Urothelium cell line (cell line): ENCODE data around the gene UQCC5.

Experiments
- DNase-seq: peaks from one replicate; pipeline ENCODE4 v3.0.0; 2011; ENCODE audit warnings: low spot score, mixed read lengths
- FAIRE-seq: peaks from 2 replicates; lab custom pipeline; 2011; peaks lifted over from hg19 to GRCh38; lab: Jason Lieb, UNC

UQCC5 gene

GRCh38 chr3:52503788-52504424 is 32.5 kb upstream of the UQCC5 start:
- DNase-seq (no peak), FAIRE-seq (no peak)

GRCh38 chr3:52504977-52505376 is 31.4 kb upstream of the UQCC5 start:
- no peak for FAIRE-seq
- DNase-seq, result no peak

- DNase-seq, result no peak
- no peak for FAIRE-seq
Observed at GRCh38 chr3:52506266-52506966, 30.0 kb upstream of the UQCC5 start.

GRCh38 chr3:52507359-52507758 is 29.0 kb upstream of the UQCC5 start:
- peak; percentile 70 for DNase-seq
- peak; percentile 65 for FAIRE-seq

GRCh38 chr3:52509753-52510328 is 26.6 kb upstream of the UQCC5 start:
- DNase-seq (no peak), FAIRE-seq (no peak)

- no peak for FAIRE-seq
- no peak for DNase-seq
Observed at GRCh38 chr3:52511509-52511908, 24.9 kb upstream of the UQCC5 start.

GRCh38 chr3:52512105-52512504 is 24.3 kb upstream of the UQCC5 start:
- DNase-seq, result no peak
- FAIRE-seq, result no peak

GRCh38 chr3:52512727-52513126 is 23.7 kb upstream of the UQCC5 start:
- DNase-seq (no peak), FAIRE-seq (no peak)

GRCh38 chr3:52513281-52513680 is 23.1 kb upstream of the UQCC5 start:
- no peak for DNase-seq
- no peak for FAIRE-seq

GRCh38 chr3:52514576-52514975 is 21.8 kb upstream of the UQCC5 start:
- no peak for DNase-seq
- no peak for FAIRE-seq

- DNase-seq (no peak), FAIRE-seq (no peak)
Observed at GRCh38 chr3:52515192-52515591, 21.2 kb upstream of the UQCC5 start.

- FAIRE-seq, result no peak
- no peak for DNase-seq
Observed at GRCh38 chr3:52516509-52517195, 19.8 kb upstream of the UQCC5 start.

GRCh38 chr3:52517796-52518722 is 18.3 kb upstream of the UQCC5 start:
- peak; percentile 9 for FAIRE-seq

GRCh38 chr3:52518723-52519444 is 17.5 kb upstream of the UQCC5 start:
- no peak for DNase-seq
- no peak for FAIRE-seq

More at GRCh38 chr3:52517796-52518722, 18.3 kb upstream of the UQCC5 start:
- DNase-seq, result no peak

- DNase-seq (no peak), FAIRE-seq (peak; percentile 81)
Observed at GRCh38 chr3:52519445-52520140, 16.8 kb upstream of the UQCC5 start.

- FAIRE-seq, result no peak
Observed at GRCh38 chr3:52520141-52520667, 16.2 kb upstream of the UQCC5 start.

GRCh38 chr3:52520716-52521487 is 15.5 kb upstream of the UQCC5 start:
- no peak for DNase-seq
- FAIRE-seq, result no peak

More at GRCh38 chr3:52520141-52520667, 16.2 kb upstream of the UQCC5 start:
- DNase-seq, result no peak

GRCh38 chr3:52521488-52521824 is 14.9 kb upstream of the UQCC5 start:
- no peak for DNase-seq
- no peak for FAIRE-seq
